ENCODE data around the gene CLTC. TPM values are rescaled to one million over a fixed set of nuclear protein-coding genes. Genes with fewer than 3 reads are reported as not detected.

Gene CLTC
- total and polyA plus RNA-seq, 10 of the 15 experiments (the other 5 are each of a cell fraction or from before 2014, with no cell fraction given), result 77.5 to 188 (median 129) TPM

- no TSS peak for BruUV-seq (replicated peaks)
- ATAC-seq, result no peak
- Histone ChIP-seq H3K4me2 (ENCODE audit: control insufficient read depth, insufficient read depth) (peak overlapping the region; percentile 35; the same call in 1 of the 2 replicates), H3K27me3 (replicated peaks in 1 of 2; ENCODE audit: control insufficient read depth in 2 of 2, insufficient read depth in 2 of 2, low read length in 1 of 2) (no peaks in the 10 kb centered on the region), H3K27ac (ENCODE audit: control insufficient read depth, insufficient read depth) (no peak overlapping the region), H3K9ac (ENCODE audit: control insufficient read depth, insufficient read depth, low read length) (no peak overlapping the region), H3K9me3 (replicated peaks; ENCODE audit: control insufficient read depth, insufficient read depth, low read length) (no peaks in the 10 kb centered on the region), H3K4me3 (no peak overlapping the region), H3K4me1 (ENCODE audit: control insufficient read depth, insufficient read depth, low read length) (no peaks in the 10 kb centered on the region; the same call in 1 of the 2 replicates), H3K36me3 (ENCODE audit: control insufficient read depth in 2 of 2, insufficient read depth in 2 of 2, low read length in 1 of 2) (peaks cover 6 to 17% of the 10 kb centered on the region in 2 experiments), H2AFZ (ENCODE audit: control insufficient read depth, low read depth, low read length) (no peak overlapping the region), H3K79me2 (ENCODE audit: control insufficient read depth, insufficient read depth, low read length) (peaks cover 93% of the 10 kb centered on the region), H4K20me1 (ENCODE audit: control insufficient read depth, insufficient read depth) (no peaks in the 10 kb centered on the region; the same call in 1 of the 2 replicates)
- ChIA-PET SMC1A (ENCODE audit: uncharacterized antibody, unreplicated experiment) (interaction anchor here (1.2 to 2.1 kb wide), 3 partner anchors 10 to 157 kb away, joined by 4 to 8 read pairs (median 4); no protein-coding TSS in a partner anchor), CTCF (interaction anchor here (0.6 to 1.4 kb wide), 2 partner anchors 29 to 47 kb away, joined by 4 read pairs; no protein-coding TSS in a partner anchor), POLR2A (interaction anchor here (1.8 to 1.9 kb wide), 2 partner anchors 17 to 26 kb away, joined by 4 to 7 read pairs; no protein-coding TSS in a partner anchor), RAD21 (ENCODE audit: unreplicated experiment) (interaction anchor here (0.6 to 1.1 kb wide), 2 partner anchors 32 to 56 kb away, joined by 3 to 4 read pairs; no protein-coding TSS in a partner anchor)
- no peak for FAIRE-seq
- no peak for TF ChIP-seq IRF5 (IDR thresholded peaks at IDR 0.05; ENCODE audit: borderline replicate concordance)
- no peak for TF ChIP-seq SP1 (IDR thresholded peaks at IDR 0.05; ENCODE audit: low read depth, low read length)
- TF ChIP-seq SIX5 (IDR thresholded peaks at IDR 0.05; ENCODE audit: low read depth, low read length, severe bottlenecking), result no peak
- TF ChIP-seq MXI1 (IDR thresholded peaks at IDR 0.05; ENCODE audit: low read depth, low read length), result no peak
- no peak for TF ChIP-seq MTA2 (IDR thresholded peaks at IDR 0.05; ENCODE audit: low read depth)
- TF ChIP-seq SMC3 (IDR thresholded peaks at IDR 0.05; ENCODE audit: borderline replicate concordance, low read length), result no peak
- no peak for TF ChIP-seq NR2C2 (IDR thresholded peaks at IDR 0.05; ENCODE audit: borderline replicate concordance, control insufficient read depth, insufficient read length, low read depth)
- TF ChIP-seq CREB1 (IDR thresholded peaks at IDR 0.05; ENCODE audit: low read depth), result no peak
- no peak for TF ChIP-seq TBL1XR1 (IDR thresholded peaks at IDR 0.05; ENCODE audit: low read depth, low read length)
- no peak for DNase-seq (ENCODE audit: low read depth, low spot score)
- intact Hi-C loops (cut with micrococcal nuclease; ENCODE audit: unreplicated experiment) (no loop called here), in situ Hi-C loops (cut with MboI) (no loop called here)
- 98% methylated on average over 7 of the region's 7 CpGs for WGBS (ENCODE audit: insufficient coverage, insufficient replicate concordance, low lambda C conversion rate, missing lambda C conversion rate)
These were observed 82.6 kb downstream of the CLTC start for GRCh38 chr17:59702304-59702703.
